Caco-2 (cell line): ENCODE data around the gene KRT71. TPM values are rescaled to one million over a fixed set of nuclear protein-coding genes. Genes with fewer than 3 reads are reported as not detected.

Experiments used
- BruUV-seq: library from RNA; stranded (reverse); fragments of 400-500 nt; replicated peaks from 2 replicates; lab custom pipeline; 2021; lab: Mats Ljungman, UMichigan
- CTCF ChIA-PET: fragments of 300-600 bp; sonication (Branson Sonifier 250); formaldehyde crosslinking; loops from one replicate; lab custom pipeline; 2022; ENCODE audit warnings: antibody characterized with exemption; lab: Charles Lee
- POLR2A ChIA-PET: fragments of 300-600 bp; sonication (Branson Sonifier 250); formaldehyde crosslinking; loops from one replicate; lab custom pipeline; 2022; ENCODE audit warnings: antibody characterized with exemption; lab: Charles Lee
- DNase-seq, 2 experiments: peaks; one replicate each; pipeline versions ENCODE4 v3.0.0 to v3.0.0-alpha.2; 2020 to 2022
- H3K27me3 ChIP-seq: replicated peaks from 2 replicates; pipeline ENCODE4 v1.6.0; 2011; ENCODE audit warnings: low read length; ENCODE audit not compliant: control insufficient read depth, insufficient read depth
- H3K36me3 ChIP-seq: 2 replicates; pipeline ENCODE4 v1.5.1; 2011; ENCODE audit warnings: low read length; ENCODE audit not compliant: control insufficient read depth, insufficient read depth
- H3K4me1 ChIP-seq: fragments of 250-450 bp; sonication (Bioruptor Pico); 2 replicates; pipeline ENCODE4 v1.5.1; 2020; ENCODE audit warnings: mild to moderate bottlenecking
- H3K4me3 ChIP-seq: 2 replicates; pipeline ENCODE4 v1.5.1; 2011; ENCODE audit warnings: low read depth, mild to moderate bottlenecking, control low read depth, low read length
- H3K9me3 ChIP-seq: fragments of 250-450 bp; sonication (Bioruptor Pico); 2 replicates; pipeline ENCODE4 v1.5.1; 2020; ENCODE audit warnings: mild to moderate bottlenecking, moderate library complexity
- H3K27ac Mint-ChIP-seq: one replicate; pipeline ENCODE4 v1.8.0; 2022; ENCODE audit warnings: mixed read lengths; ENCODE audit not compliant: unreplicated experiment
- H3K27me3 Mint-ChIP-seq: one replicate; pipeline ENCODE4 v1.8.0; 2022; ENCODE audit warnings: mixed read lengths; ENCODE audit not compliant: insufficient read depth, unreplicated experiment
- H3K36me3 Mint-ChIP-seq: one replicate; pipeline ENCODE4 v1.8.0; 2022; ENCODE audit warnings: mild to moderate bottlenecking, mixed read lengths; ENCODE audit not compliant: insufficient read depth, unreplicated experiment
- H3K4me1 Mint-ChIP-seq: one replicate; pipeline ENCODE4 v1.8.0; 2022; ENCODE audit warnings: low read depth, mixed read lengths; ENCODE audit not compliant: unreplicated experiment
- H3K4me3 Mint-ChIP-seq: one replicate; pipeline ENCODE4 v1.8.0; 2022; ENCODE audit warnings: mild to moderate bottlenecking, moderate library complexity, mixed read lengths; ENCODE audit not compliant: unreplicated experiment
- H3K9me3 Mint-ChIP-seq: one replicate; pipeline ENCODE4 v1.8.0; 2022; ENCODE audit warnings: mixed read lengths; ENCODE audit not compliant: unreplicated experiment
- CTCF ChIP-seq, 2 experiments: fragments of 200-600 bp in 1 of 2; IDR thresholded peaks; 1 replicate in 1 of 2; 2 replicates in 1 of 2; pipeline versions ENCODE4 v1.5.1 to v1.8.0; 2011 to 2022; ENCODE audit warnings: antibody characterized with exemption in 1 of 2, control low read depth in 1 of 2, inconsistent platforms in 1 of 2, low read depth in 1 of 2, low read length in 1 of 2, mild to moderate bottlenecking in 1 of 2, moderate library complexity in 1 of 2; ENCODE audit not compliant: insufficient read depth in 1 of 2, severe bottlenecking in 1 of 2, unreplicated experiment in 1 of 2
- intact Hi-C: fragments of 100-400 bp; cut with micrococcal nuclease; formaldehyde crosslinking; loops from one replicate; pipeline ENCODE4 v1.10.0; 2022; ENCODE audit not compliant: unreplicated experiment
- total RNA-seq: library from RNA; stranded (reverse); gene quantifications from 2 replicates; pipeline ENCODE4 v1.2.3, GENCODE V29; 2022

Gene KRT71
- total RNA-seq, 1 experiment from 2014 or later = 1.2 TPM

- no peak for TF ChIP-seq CTCF (IDR thresholded peaks at IDR 0.05; ENCODE audit: insufficient read depth in 1 of 2, low read depth in 1 of 2, low read length in 1 of 2, severe bottlenecking in 1 of 2, unreplicated experiment in 1 of 2)
- intact Hi-C loops = no loop called here
- Mint-ChIP-seq H3K4me3 (no peak overlapping the region), H3K4me1 (peaks cover 13% of the 10 kb centered on the region), H3K27ac (no peak overlapping the region), H3K9me3 (no peaks in the 10 kb centered on the region), H3K27me3 (peaks cover 4% of the 10 kb centered on the region), H3K36me3 (peaks cover 5% of the 10 kb centered on the region)
- peaks cover 24% of the 10 kb centered on the region for H3K4me1 ChIP-seq
- BruUV-seq = no TSS peak
- ChIA-PET POLR2A (no interaction called here), CTCF (no interaction called here)
- no peak for DNase-seq
- no peaks in the 10 kb centered on the region for H3K9me3 ChIP-seq
- no peak overlapping the region for H3K4me3 ChIP-seq
- no peaks in the 10 kb centered on the region for H3K36me3 ChIP-seq
- no peaks in the 10 kb centered on the region for H3K27me3 ChIP-seq
Observed at GRCh38 chr12:52555577-52555976, 2.6 kb upstream of the KRT71 start.

GRCh38 chr12:52552055-52552454 is 890 bp downstream of the KRT71 start:
- Histone ChIP-seq H3K4me1 (peaks cover 34% of the 10 kb centered on the region), H3K27me3 (no peaks in the 10 kb centered on the region), H3K4me3 (no peak overlapping the region), H3K36me3 (no peaks in the 10 kb centered on the region), H3K9me3 (no peaks in the 10 kb centered on the region)
- Mint-ChIP-seq H3K36me3 (peaks cover 5% of the 10 kb centered on the region), H3K27ac (peak overlapping the region; percentile 70), H3K4me3 (peak overlapping the region; percentile 30), H3K27me3 (no peaks in the 10 kb centered on the region), H3K9me3 (no peaks in the 10 kb centered on the region), H3K4me1 (peaks cover 13% of the 10 kb centered on the region)
- no peak for DNase-seq
- CTCF ChIA-PET = interaction anchor here (0.6 to 0.9 kb wide), 2 partner anchors 329 to 429 kb away, joined by 3 read pairs; no protein-coding TSS in a partner anchor
- intact Hi-C loops = no loop called here
- no peak for TF ChIP-seq CTCF (IDR thresholded peaks at IDR 0.05; ENCODE audit: insufficient read depth in 1 of 2, low read depth in 1 of 2, low read length in 1 of 2, severe bottlenecking in 1 of 2, unreplicated experiment in 1 of 2)
- no TSS peak for BruUV-seq
- POLR2A ChIA-PET = no interaction called here

- peak; percentile 53 to 80 for DNase-seq
- Mint-ChIP-seq H3K27me3 (no peaks in the 10 kb centered on the region), H3K36me3 (peaks cover 5% of the 10 kb centered on the region), H3K9me3 (no peaks in the 10 kb centered on the region), H3K4me1 (peaks cover 13% of the 10 kb centered on the region), H3K27ac (peak overlapping the region; percentile 70), H3K4me3 (peak overlapping the region; percentile 30)
- ChIA-PET CTCF (interaction anchor here (0.9 kb wide), 1 partner anchor 330 kb away, joined by 3 read pairs; no protein-coding TSS in a partner anchor), POLR2A (no interaction called here)
- H3K9me3 ChIP-seq = no peaks in the 10 kb centered on the region
- no peak overlapping the region for H3K4me3 ChIP-seq
- H3K4me1 ChIP-seq = peaks cover 34% of the 10 kb centered on the region
- no peak for TF ChIP-seq CTCF (IDR thresholded peaks at IDR 0.05; ENCODE audit: insufficient read depth in 1 of 2, low read depth in 1 of 2, low read length in 1 of 2, severe bottlenecking in 1 of 2, unreplicated experiment in 1 of 2)
- no TSS peak for BruUV-seq
- intact Hi-C loops = no loop called here
- no peaks in the 10 kb centered on the region for H3K27me3 ChIP-seq
- no peaks in the 10 kb centered on the region for H3K36me3 ChIP-seq
Observed at GRCh38 chr12:52551216-52551865, 1.6 kb downstream of the KRT71 start.
